Measurements from ENCODE around the gene ZBTB32. TPM values are rescaled to one million over a fixed set of nuclear protein-coding genes. Genes with fewer than 3 reads are reported as not detected.
"Not testable (repeated sequence)": the region's sequence is repeated elsewhere in the genome, so short reads cannot be mapped to it uniquely, and the experiment has no call there.

Gene ZBTB32
- total RNA-seq, 1 donor from 2014 or later = not detected

- no peaks in the 10 kb centered on the region for H3K27me3 Mint-ChIP-seq (ENCODE audit: low read depth)
- no peak for DNase-seq (ENCODE audit: low read depth, low spot score)
- no peaks in the 10 kb centered on the region for H3K9me3 Mint-ChIP-seq
- H3K4me3 Mint-ChIP-seq = peak overlapping the region; percentile 49
- TF ChIP-seq CTCF (conservative IDR thresholded peaks at IDR 0.05) = no peak
- peaks cover 14% of the 10 kb centered on the region for H3K4me1 Mint-ChIP-seq
- H3K27ac Mint-ChIP-seq (ENCODE audit: unreplicated experiment) = no peak overlapping the region
- peaks cover 5% of the 10 kb centered on the region for H3K36me3 Mint-ChIP-seq (ENCODE audit: low read depth)
Measured at GRCh38 chr19:35722461-35722860, 18.1 kb downstream of the ZBTB32 start.

GRCh38 chr19:35722897-35723296 lies 18.5 kb downstream of the ZBTB32 start:
- Mint-ChIP-seq H3K27ac (ENCODE audit: unreplicated experiment) (no peak overlapping the region), H3K9me3 (no peaks in the 10 kb centered on the region), H3K4me3 (no peak overlapping the region), H3K4me1 (peaks cover 14% of the 10 kb centered on the region), H3K36me3 (ENCODE audit: low read depth) (peaks cover 5% of the 10 kb centered on the region), H3K27me3 (ENCODE audit: low read depth) (no peaks in the 10 kb centered on the region)
- TF ChIP-seq CTCF (conservative IDR thresholded peaks at IDR 0.05) = no peak
- no peak for DNase-seq (ENCODE audit: low read depth, low spot score)

GRCh38 chr19:35723671-35724070 lies 19.3 kb downstream of the ZBTB32 start:
- no peak for DNase-seq (ENCODE audit: low read depth, low spot score)
- no peak for TF ChIP-seq CTCF (conservative IDR thresholded peaks at IDR 0.05)
- Mint-ChIP-seq H3K27ac (ENCODE audit: unreplicated experiment) (no peak overlapping the region), H3K4me1 (peaks cover 13% of the 10 kb centered on the region), H3K27me3 (ENCODE audit: low read depth) (no peaks in the 10 kb centered on the region), H3K36me3 (ENCODE audit: low read depth) (peaks cover 5% of the 10 kb centered on the region), H3K4me3 (peak overlapping the region; percentile 52), H3K9me3 (no peaks in the 10 kb centered on the region)

- not testable (repeated sequence) for H3K4me1 Mint-ChIP-seq; H3K36me3 Mint-ChIP-seq (ENCODE audit: low read depth); DNase-seq (ENCODE audit: low read depth, low spot score); H3K27me3 Mint-ChIP-seq (ENCODE audit: low read depth); H3K27ac Mint-ChIP-seq (ENCODE audit: unreplicated experiment); H3K9me3 Mint-ChIP-seq
- H3K4me3 Mint-ChIP-seq = peak overlapping the region; percentile 52
Measured at GRCh38 chr19:35724132-35724531, 19.8 kb downstream of the ZBTB32 start.

- no peak for TF ChIP-seq CTCF (conservative IDR thresholded peaks at IDR 0.05)
Measured at GRCh38 chr19:35724560-35724959, 20.2 kb downstream of the ZBTB32 start.

DNA sequence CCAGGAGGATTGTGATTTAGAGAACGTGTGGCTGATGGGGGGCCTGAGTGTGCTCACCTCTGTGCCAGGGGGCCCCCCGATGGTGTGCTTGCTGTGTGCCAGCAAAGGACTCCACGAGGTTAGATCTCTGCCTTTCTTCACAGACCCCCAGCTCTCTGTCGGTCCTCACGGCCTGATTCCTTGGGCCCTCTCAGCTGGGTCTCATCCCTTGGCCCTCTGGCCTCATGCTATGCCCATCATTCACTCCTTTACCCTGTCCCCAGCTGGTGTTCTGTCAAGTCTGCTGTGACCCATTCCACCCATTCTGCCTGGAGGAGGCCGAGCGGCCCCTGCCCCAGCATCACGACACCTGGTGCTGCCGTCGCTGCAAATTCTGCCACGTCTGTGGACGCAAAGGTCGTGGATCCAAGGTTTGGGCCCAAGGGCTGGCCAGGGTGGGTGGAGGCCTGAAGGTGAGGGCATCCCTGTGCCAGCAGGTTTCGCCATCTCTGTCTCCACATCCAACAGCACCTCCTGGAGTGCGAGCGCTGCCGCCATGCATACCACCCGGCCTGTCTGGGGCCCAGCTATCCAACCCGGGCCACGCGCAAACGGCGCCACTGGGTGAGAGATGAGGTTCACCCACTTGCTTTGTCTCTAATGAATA lies 21.0 kb downstream of the ZBTB32 start:
- Mint-ChIP-seq H3K4me1 (peaks cover under 1% of the 10 kb centered on the region), H3K27me3 (ENCODE audit: low read depth) (no peaks in the 10 kb centered on the region), H3K27ac (ENCODE audit: unreplicated experiment) (no peak overlapping the region), H3K4me3 (no peak overlapping the region), H3K36me3 (ENCODE audit: low read depth) (peaks cover 6% of the 10 kb centered on the region), H3K9me3 (no peaks in the 10 kb centered on the region)
- no peak for DNase-seq (ENCODE audit: low read depth, low spot score)
- TF ChIP-seq CTCF (conservative IDR thresholded peaks at IDR 0.05) = no peak

More at GRCh38 chr19:35724560-35724959, 20.2 kb downstream of the ZBTB32 start:
- DNase-seq (ENCODE audit: low read depth, low spot score) = no peak
- no peaks in the 10 kb centered on the region for H3K27me3 Mint-ChIP-seq (ENCODE audit: low read depth)
- peaks cover 5% of the 10 kb centered on the region for H3K36me3 Mint-ChIP-seq (ENCODE audit: low read depth)
- peak overlapping the region; percentile 52 for H3K4me3 Mint-ChIP-seq
- peaks cover 4% of the 10 kb centered on the region for H3K4me1 Mint-ChIP-seq
- no peak overlapping the region for H3K27ac Mint-ChIP-seq (ENCODE audit: unreplicated experiment)
- no peaks in the 10 kb centered on the region for H3K9me3 Mint-ChIP-seq

Measured in neural crest cell (in vitro differentiated cells).